Stimulated activated CD4-positive, alpha-beta T cell treated with anti-CD3 and anti-CD28 coated beads, Interleukin-15, amount 100 ng/mL, for 24 hours (primary cell): ENCODE data around the gene ARPP21.

Source experiments
- DNase-seq: peaks from one replicate; pipeline ENCODE4 v3.0.0-alpha.2; 2020

The ARPP21 gene

GRCh38 chr3:35643495-35643894 lies 4.2 kb downstream of the ARPP21 start:
- no peak for DNase-seq

- no peak for DNase-seq
Measured at GRCh38 chr3:35644451-35644850, 5.1 kb downstream of the ARPP21 start.

GRCh38 chr3:35645189-35645588 lies 5.9 kb downstream of the ARPP21 start:
- no peak for DNase-seq

GRCh38 chr3:35646081-35646480 lies 6.8 kb downstream of the ARPP21 start:
- DNase-seq, result no peak

- DNase-seq, result no peak
Measured at GRCh38 chr3:35647461-35647860, 8.1 kb downstream of the ARPP21 start.

GRCh38 chr3:35648347-35648746 lies 9.0 kb downstream of the ARPP21 start:
- no peak for DNase-seq

GRCh38 chr3:35649405-35649804 lies 10.1 kb downstream of the ARPP21 start:
- no peak for DNase-seq

- no peak for DNase-seq
Measured at GRCh38 chr3:35651426-35651825, 12.1 kb downstream of the ARPP21 start.

- DNase-seq, result no peak
Measured at GRCh38 chr3:35651851-35652250, 12.5 kb downstream of the ARPP21 start.

- no peak for DNase-seq
Measured at GRCh38 chr3:35653347-35653746, 14.0 kb downstream of the ARPP21 start.

GRCh38 chr3:35654476-35654875 lies 15.2 kb downstream of the ARPP21 start:
- DNase-seq, result no peak

- no peak for DNase-seq
Measured at GRCh38 chr3:35658686-35659085, 19.4 kb downstream of the ARPP21 start.

- no peak for DNase-seq
Measured at GRCh38 chr3:35659768-35660167, 20.4 kb downstream of the ARPP21 start.

- DNase-seq, result no peak
Measured at GRCh38 chr3:35663471-35663870, 24.1 kb downstream of the ARPP21 start.

- DNase-seq, result no peak
Measured at GRCh38 chr3:35664460-35664919, 25.2 kb downstream of the ARPP21 start.

- no peak for DNase-seq
Measured at GRCh38 chr3:35665390-35666055, 26.2 kb downstream of the ARPP21 start.

- DNase-seq, result no peak
Measured at GRCh38 chr3:35666888-35667287, 27.6 kb downstream of the ARPP21 start.

- DNase-seq, result no peak
Measured at GRCh38 chr3:35670408-35670965, 31.2 kb downstream of the ARPP21 start.

- DNase-seq, result no peak
Measured at GRCh38 chr3:35671483-35671882, 32.2 kb downstream of the ARPP21 start.

- no peak for DNase-seq
Measured at GRCh38 chr3:35673017-35673416, 33.7 kb downstream of the ARPP21 start.

- DNase-seq, result no peak
Measured at GRCh38 chr3:35674451-35675109, 35.3 kb downstream of the ARPP21 start.

- DNase-seq, result no peak
Measured at GRCh38 chr3:35675206-35675605, 35.9 kb downstream of the ARPP21 start.

- no peak for DNase-seq
Measured at GRCh38 chr3:35675621-35676020, 36.3 kb downstream of the ARPP21 start.

GRCh38 chr3:35677797-35678196 lies 38.5 kb downstream of the ARPP21 start:
- DNase-seq, result no peak
